IPS DF 4.7 (cell line): ENCODE measurements around the gene REEP3.
"Not testable (repeated sequence)": the region's sequence is repeated elsewhere in the genome, so short reads cannot be mapped to it uniquely, and the experiment has no call there.

Experiments
- DNase-seq: peaks from one replicate; pipeline ENCODE4 v3.0.0-alpha.2; 2013; ENCODE audit warnings: low spot score; ENCODE audit errors: extremely low read depth

REEP3 gene

DNA sequence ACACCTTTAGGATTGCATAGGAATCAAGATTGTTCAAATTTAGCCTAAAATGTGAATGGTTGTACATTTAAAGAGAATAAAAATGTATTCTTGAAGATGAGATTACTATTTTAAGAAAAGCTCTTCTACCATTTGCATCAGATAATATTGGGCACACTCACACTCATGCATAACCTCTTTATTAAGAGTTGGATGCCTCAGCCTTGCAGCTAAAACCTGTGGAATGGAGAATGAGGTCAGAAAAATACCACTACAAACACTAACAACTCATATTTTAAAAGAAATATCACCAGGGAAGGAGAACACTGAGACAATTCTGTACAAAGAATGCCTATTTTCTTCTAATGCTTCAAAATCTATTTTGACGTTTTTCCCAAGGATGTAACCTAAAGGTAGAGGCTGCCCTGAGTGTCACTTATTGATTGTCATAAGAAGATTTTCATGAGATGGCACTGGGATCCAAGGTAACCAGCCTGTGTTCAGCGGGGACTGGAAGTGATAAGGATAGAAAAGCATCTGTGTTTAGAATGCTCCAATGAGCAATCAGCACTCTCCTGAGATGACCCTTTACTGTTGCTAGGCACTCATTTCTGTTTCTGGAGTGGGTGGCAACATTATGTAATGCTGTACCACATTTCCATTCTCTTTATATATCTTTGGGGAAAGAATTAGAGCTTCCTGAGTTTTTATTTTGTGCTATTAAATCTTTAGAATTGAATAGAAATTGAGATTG lies 26.6 kb downstream of the REEP3 start:
- DNase-seq, result no peak

DNA sequence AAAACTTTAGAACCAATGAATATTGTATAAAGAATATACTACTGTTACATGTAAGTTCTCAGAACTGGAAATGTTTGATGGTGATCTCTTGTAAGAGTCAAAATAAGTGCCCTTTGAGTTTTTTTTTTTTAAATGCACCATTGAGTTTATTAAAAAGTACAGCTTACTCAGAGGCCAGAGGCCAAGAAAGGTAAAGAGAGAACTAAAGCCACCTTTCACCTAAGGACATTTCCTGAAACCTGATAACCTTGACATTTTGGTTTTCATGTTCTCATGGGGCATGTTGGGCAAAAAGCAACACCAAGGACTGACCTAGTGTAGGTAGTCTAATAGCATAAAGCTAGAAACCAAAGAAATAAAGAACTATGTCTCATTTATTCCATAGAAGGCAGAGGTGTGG lies 27.7 kb downstream of the REEP3 start:
- DNase-seq, result no peak

DNA sequence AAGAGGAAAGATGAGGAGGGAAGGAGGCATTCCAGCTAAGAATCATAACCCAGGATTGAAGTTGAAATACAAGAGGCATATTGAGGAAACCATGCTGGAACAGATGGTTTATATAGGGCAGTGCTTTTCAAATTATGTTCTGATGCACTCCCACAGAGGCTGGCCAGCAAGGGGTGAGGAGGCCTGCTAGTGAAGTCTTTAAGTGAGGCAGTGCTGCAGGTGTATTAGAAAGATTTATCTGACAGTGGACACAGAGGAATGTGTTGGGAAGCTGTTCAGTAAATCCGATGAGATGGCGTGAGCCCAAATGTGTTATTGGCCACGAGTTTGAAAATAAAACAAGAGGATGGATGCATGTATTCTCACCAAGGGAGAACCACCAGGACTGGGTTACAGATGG lies 28.6 kb downstream of the REEP3 start:
- DNase-seq, result no peak

GRCh38 chr10:63553031-63553430 lies 31.8 kb downstream of the REEP3 start:
- DNase-seq, result no peak

DNA sequence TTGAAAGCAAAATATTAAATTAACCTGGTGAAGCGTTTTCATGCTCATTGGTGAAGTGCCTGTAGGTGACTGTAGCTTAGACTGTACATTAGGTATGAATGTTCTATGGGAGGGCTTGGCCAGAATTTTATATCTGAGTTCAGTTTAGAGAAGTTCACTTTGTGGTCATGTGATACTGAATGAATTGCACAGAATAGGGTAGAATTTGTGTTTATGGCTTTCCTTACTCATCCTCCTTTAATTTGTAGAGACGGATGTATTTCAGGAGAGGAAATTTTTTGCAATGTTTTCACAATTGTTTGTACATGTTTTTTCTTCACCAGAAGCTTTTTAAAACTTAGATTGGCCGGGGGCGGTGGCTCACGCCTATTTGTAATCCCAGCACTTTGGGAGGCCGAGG lies 32.3 kb downstream of the REEP3 start:
- no peak for DNase-seq

DNA sequence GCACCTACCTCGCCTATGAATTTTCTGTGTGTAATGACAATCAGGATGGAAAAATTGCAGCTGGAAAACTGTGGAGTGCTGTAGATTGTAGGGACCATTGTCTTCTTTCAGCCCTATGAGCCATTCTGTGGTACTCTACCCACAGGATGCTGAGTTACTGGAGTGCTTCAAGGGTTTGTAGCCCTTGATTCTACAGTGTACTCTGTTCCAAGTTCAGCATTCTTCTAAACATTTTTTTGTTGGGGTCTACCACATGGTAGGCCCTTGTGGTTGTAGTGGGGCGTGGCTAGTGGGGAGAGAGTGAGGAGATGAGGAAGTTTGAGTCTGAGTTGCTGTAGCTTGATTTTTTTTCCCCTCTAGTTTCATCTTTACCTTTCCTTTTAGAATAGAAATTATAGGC lies 33.5 kb downstream of the REEP3 start:
- DNase-seq, result no peak

DNA sequence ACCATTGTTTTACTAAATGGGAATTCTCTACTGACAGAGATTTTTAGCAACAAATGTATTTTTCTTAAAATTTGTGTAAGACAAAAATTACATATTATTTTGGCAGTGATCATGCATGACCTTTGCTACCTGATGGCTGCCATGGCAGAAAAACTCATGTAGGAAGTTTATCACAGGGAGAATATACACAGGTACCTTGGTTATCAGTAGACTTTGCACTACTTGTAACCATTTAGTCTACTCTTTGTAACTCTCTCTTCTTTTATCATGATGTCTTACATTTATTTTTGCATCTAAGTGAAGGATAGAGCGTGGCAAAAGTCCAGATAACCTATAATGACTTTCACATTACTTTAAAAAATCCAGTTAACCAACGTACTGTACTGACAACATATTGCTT lies 34.1 kb downstream of the REEP3 start:
- DNase-seq, result no peak

- DNase-seq, result no peak
Observed at GRCh38 chr10:63558132-63558784, 37.1 kb downstream of the REEP3 start.

DNA sequence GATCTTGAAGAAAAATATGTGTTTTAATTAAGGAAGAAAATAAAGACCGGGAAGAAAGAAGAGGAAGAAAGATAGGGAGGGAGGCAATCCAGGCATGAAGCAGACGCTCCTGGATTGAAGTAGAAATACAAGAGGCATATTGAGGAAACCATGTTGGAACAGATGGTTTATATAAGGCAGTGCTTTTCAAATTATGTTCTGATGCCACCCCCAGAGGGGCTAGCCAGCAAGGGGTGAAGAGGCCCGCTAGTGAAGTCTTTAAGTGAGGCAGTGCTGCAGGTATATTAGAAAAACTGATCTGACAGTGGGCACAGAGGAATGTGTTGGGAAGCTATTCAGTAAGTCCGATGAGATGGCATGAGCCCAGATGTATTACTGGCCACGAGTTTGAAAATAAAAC lies 40.1 kb downstream of the REEP3 start:
- no peak for DNase-seq

DNA sequence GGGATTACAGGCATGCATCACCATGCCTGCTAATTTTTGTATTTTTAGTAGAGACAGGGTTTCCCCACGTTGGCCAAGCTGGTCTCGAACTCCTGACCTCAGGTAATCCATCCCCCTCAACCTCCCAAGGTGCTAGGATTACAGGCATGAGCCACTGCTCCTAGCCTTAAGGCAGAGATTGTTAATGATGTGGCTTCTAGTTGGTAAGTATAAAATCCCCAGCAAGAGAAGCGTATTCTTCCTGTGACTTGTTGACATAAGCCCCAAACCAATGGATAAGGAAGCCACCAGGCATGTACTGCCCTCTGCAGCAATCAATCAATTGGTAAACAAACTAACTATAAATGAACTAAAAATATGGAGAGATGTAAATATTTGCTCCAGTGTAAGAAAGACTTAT lies 41.2 kb downstream of the REEP3 start:
- DNase-seq, result no peak

DNA sequence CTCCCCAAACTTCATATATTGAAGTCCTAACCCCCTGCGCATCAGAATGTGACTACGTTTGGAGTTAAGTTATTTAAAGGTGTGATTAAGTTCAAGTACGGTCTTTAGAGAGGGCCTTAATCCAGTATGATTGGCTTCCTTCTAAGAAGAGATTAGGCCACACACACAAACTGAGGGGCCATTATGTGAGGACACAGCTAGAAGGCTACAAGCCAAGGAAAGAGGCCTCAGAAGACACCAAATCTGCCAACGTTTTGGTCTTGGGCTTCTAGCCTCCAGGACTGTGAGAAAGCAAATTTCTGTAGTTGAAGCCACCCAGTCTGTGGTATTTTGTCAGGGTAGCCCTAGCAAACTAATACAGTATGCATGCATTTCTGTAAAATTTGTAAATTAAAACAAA lies 41.7 kb downstream of the REEP3 start:
- DNase-seq, result no peak

DNA sequence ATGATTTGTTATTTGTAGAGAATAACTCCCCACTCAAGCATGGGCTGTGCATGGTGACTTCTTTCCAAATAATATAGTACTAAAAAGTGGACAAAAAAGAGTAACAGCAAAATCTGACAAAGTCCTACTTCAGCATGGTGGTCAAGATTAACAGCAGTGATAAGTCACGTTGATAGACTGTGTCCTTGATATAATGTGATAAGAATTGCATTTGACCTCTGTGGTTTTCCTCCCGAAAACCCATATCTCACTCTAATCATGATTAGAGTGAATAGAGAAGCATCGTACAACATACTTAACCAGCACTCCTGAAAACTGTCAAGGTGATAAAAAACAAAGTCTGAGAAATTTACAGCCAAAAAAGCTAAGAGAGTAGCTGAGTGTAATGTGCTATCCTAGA lies 42.4 kb downstream of the REEP3 start:
- DNase-seq, result no peak

DNA sequence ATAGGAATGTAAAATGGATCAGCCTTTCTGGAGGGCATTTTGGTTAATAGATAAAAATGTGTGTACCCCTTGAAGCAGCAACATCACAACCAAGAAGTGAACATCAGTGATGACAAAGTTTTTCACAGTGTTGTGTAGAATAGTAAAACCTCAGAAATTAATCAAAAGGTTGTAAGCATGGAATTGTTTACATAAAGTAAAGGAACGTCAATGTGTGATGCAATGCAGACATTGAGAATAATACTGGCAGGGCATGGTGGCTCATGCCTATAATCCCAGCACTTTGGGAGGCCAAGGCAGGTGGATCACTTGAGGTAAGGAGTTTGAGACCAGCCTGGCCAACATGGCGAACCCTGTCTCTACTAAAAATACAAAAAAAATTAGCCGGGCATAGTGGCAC lies 43.5 kb downstream of the REEP3 start:
- not testable (repeated sequence) for DNase-seq

DNA sequence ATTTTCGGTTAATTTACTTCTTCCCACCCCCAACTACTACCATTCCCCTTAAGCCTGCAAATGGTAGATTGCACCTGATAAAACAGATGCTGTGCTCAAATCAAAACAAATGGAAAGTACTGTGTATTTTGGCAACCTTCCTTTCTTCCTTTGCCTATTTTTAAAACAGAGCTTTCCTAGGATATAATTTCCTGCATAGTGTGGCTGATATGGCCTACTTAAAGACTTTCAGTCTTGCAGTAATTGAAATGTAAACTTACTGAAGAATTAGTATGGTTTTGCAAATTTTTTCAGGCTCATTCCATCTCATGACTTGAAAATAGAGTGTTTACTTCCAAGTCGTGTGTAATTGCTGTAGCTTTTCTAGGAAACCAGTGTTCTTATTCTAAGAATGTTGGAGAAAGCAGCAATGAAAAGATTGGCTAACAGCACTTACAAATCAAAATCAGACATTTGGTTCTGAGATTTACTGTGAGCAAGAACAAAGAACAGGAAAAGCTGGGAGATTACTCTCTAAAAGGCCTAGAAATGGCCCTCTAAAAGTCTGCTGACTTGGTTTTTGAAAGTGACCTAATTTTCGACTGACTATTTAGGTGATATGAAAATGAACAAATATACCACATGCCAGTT lies 52.0 kb downstream of the REEP3 start:
- peak; percentile 7 for DNase-seq

- no peak for DNase-seq
Observed at GRCh38 chr10:63574011-63574410, 52.8 kb downstream of the REEP3 start.

GRCh38 chr10:63576501-63576900 lies 55.3 kb downstream of the REEP3 start:
- no peak for DNase-seq

GRCh38 chr10:63578501-63578900 lies 57.3 kb downstream of the REEP3 start:
- DNase-seq, result no peak

- DNase-seq, result no peak
Observed at GRCh38 chr10:63579371-63580014, 58.3 kb downstream of the REEP3 start.

- no peak for DNase-seq
Observed at GRCh38 chr10:63582690-63583089, 61.5 kb downstream of the REEP3 start.

DNA sequence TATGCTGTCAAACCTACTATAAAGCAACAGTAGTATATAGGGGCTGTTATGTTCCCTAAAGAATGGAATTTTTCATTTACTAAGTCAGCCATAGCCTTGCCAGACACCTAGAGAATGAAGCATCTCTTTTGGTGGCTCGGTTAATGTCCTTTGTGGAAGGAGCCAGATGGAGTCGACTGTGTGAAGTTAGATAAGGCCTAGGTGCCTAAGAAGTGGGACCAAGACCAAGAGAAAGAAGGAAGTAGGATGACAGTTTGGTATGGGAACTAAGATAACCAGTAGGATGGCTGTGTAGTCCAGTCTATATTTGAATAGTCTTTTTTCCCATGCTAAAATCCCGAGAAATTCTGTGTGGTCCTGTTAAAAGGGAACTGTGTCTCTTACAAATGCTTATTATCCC lies 62.2 kb downstream of the REEP3 start:
- DNase-seq, result no peak

- no peak for DNase-seq
Observed at GRCh38 chr10:63583909-63584724, 62.9 kb downstream of the REEP3 start.

DNA sequence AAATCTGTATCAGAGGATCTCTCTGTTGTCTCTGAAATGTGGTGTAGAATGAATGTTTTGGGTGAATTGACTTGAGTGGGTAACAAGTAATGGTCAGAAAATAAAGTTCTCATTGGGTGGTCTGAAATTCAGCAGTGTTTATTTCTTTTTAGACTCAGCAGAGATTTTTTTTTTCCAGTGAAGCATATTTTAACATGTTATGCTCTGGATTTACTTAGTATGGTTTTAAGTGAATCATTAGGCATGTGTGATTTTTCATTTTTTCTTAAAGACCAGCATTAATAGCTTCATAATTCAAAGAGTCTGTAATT lies 63.5 kb downstream of the REEP3 start:
- no peak for DNase-seq
